ENCODE measurements around the gene ACP7.

- TF ChIP-seq MXI1 (IDR thresholded peaks at IDR 0.05; ENCODE audit: borderline replicate concordance, low read depth, low read length) (no peak), POLR2A (IDR thresholded peaks at IDR 0.05; ENCODE audit: low read depth, low read length) (no peak), CTCF (conservative IDR thresholded peaks at IDR 0.05; ENCODE audit: low read depth, low read length) (no peak), USF2 (IDR thresholded peaks at IDR 0.05; ENCODE audit: low read depth, low read length) (no peak), RCOR1 (IDR thresholded peaks at IDR 0.05; ENCODE audit: insufficient replicate concordance, low read length) (no peak), NFE2L2 (IDR thresholded peaks at IDR 0.05; ENCODE audit: low read depth, low read length) (no peak), RFX5 (IDR thresholded peaks at IDR 0.05; ENCODE audit: low read depth, low read length) (no peak), CEBPB (IDR thresholded peaks at IDR 0.05; ENCODE audit: low read depth, low read length) (no peak), RAD21 (IDR thresholded peaks at IDR 0.05; ENCODE audit: low read length) (no peak), FOS (IDR thresholded peaks at IDR 0.05; ENCODE audit: low read depth, low read length) (no peak), MAFK (IDR thresholded peaks at IDR 0.05; ENCODE audit: low read depth, low read length) (no peak), BHLHE40 (IDR thresholded peaks at IDR 0.05; ENCODE audit: low read depth, low read length) (no peak), SMC3 (IDR thresholded peaks at IDR 0.05; ENCODE audit: low read depth, low read length) (no peak)
- TF ChIP-seq, protein P1, sequence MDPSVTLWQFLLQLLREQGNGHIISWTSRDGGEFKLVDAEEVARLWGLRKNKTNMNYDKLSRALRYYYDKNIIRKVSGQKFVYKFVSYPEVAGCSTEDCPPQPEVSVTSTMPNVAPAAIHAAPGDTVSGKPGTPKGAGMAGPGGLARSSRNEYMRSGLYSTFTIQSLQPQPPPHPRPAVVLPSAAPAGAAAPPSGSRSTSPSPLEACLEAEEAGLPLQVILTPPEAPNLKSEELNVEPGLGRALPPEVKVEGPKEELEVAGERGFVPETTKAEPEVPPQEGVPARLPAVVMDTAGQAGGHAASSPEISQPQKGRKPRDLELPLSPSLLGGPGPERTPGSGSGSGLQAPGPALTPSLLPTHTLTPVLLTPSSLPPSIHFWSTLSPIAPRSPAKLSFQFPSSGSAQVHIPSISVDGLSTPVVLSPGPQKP (IDR thresholded peaks at IDR 0.05; ENCODE audit: borderline replicate concordance, low read depth, low read length): no peak
Measured at GRCh38 chr19:39109641-39110040, 25.5 kb downstream of the ACP7 start.
